Esophagus muscularis mucosa (tissue), 4 donors: Measurements from ENCODE around the gene ALG12. TPM values are rescaled to one million over a fixed set of nuclear protein-coding genes. Genes with fewer than 3 reads are reported as not detected.
A peak's percentile ranks its signal among the peaks of the same experiment; 100 is the strongest.

Experiments used
- DNase-seq: peaks from one replicate; pipeline ENCODE4 v3.0.0-alpha.2; 2017; ENCODE audit errors: extremely low spot score
- H3K27ac ChIP-seq, 4 donors: fragments of 200-600 bp; sonication (generic); replicated peaks in 1 of 4; 1 replicate in 3 of 4; 2 replicates in 1 of 4; pipeline ENCODE4 v1.5.1; 2016 to 2019; ENCODE audit warnings: mild to moderate bottlenecking in 1 of 4
- H3K27me3 ChIP-seq, 4 donors: fragments of 200-600 bp; sonication (generic); one replicate each; pipeline versions ENCODE4 v1.5.1 to v1.6.0; 2016 to 2019
- H3K36me3 ChIP-seq, 4 donors: fragments of 200-600 bp; sonication (generic); one replicate each; pipeline ENCODE4 v1.5.1; 2016 to 2019
- H3K4me1 ChIP-seq, 4 donors: fragments of 200-600 bp; sonication (generic); one replicate each; pipeline ENCODE4 v1.5.1; 2016 to 2019
- H3K4me3 ChIP-seq, 4 donors: fragments of 200-600 bp; sonication (generic); 1 replicate in 2 of 4; 2 replicates in 2 of 4; pipeline ENCODE4 v1.5.1; 2016 to 2019; ENCODE audit warnings: mild to moderate bottlenecking in 4 of 4, moderate library complexity in 1 of 4
- H3K9me3 ChIP-seq, 4 donors: fragments of 200-600 bp; sonication (generic); 1 replicate in 3 of 4; 2 replicates in 1 of 4; pipeline ENCODE4 v1.5.1; 2016 to 2019
- EP300 ChIP-seq: sonication (generic); formaldehyde crosslinking; IDR thresholded peaks from one replicate; pipeline ENCODE4 v1.6.1; 2017; ENCODE audit warnings: antibody characterized with exemption
- POLR2A ChIP-seq: fragments of 450-650 bp; IDR thresholded peaks from one replicate; pipeline ENCODE4 v1.6.1; 2017; ENCODE audit warnings: antibody characterized with exemption, moderate library complexity, mild to moderate bottlenecking, low read depth
- POLR2AphosphoS5 ChIP-seq, 2 donors: sonication (generic); formaldehyde crosslinking; IDR thresholded peaks; one replicate each; pipeline ENCODE4 v1.6.1; 2017; ENCODE audit warnings: antibody characterized with exemption in 2 of 2
- WGBS: methylation state at CpG from one replicate; pipeline ENCODE4 v1.1.5; 2018; 5-methylcytosine and 5-hydroxymethylcytosine counted together
- intact Hi-C: fragments of 100-400 bp; cut with DNase I; formaldehyde crosslinking; loops from one replicate; pipeline ENCODE4 v1.15.1; 2023
- total RNA-seq, 4 donors: library from RNA; depleted of rRNA; stranded (reverse); fragments of >200 nt; gene quantifications; one replicate each; pipeline versions ENCODE4 v1.1.0 to v1.2.1, GENCODE V29; 2016
- TF ChIP-seq, protein P1 (sequence below), 3 experiments: fragments of 200-600 bp in 2 of 3; fragments of 450-650 bp in 1 of 3; sonication (generic) in 2 of 3; IDR thresholded peaks; one replicate each; pipeline ENCODE4 v1.5.1; 2017 to 2019; ENCODE audit warnings: antibody characterized with exemption in 3 of 3, mild to moderate bottlenecking in 2 of 3, moderate library complexity in 1 of 3

ALG12 gene
- total RNA-seq, 4 donors from 2014 or later: 17.7 to 28.0 (median 23.8) TPM

- 15% methylated on average over 18 of the region's 52 CpGs for WGBS
These were observed 18.1 kb upstream of the ALG12 start for GRCh38 chr22:49936018-49936972.

GRCh38 chr22:49935561-49935960 lies 17.3 kb upstream of the ALG12 start:
- peak overlapping the region; percentile 57 to 69 (median 62) for H3K4me3 ChIP-seq
- H3K27ac ChIP-seq: peak overlapping the region; percentile 88 to 98 (median 93)
- intact Hi-C loops: no loop called here
- H3K36me3 ChIP-seq: no peaks in the 10 kb centered on the region
- TF ChIP-seq, protein P1, sequence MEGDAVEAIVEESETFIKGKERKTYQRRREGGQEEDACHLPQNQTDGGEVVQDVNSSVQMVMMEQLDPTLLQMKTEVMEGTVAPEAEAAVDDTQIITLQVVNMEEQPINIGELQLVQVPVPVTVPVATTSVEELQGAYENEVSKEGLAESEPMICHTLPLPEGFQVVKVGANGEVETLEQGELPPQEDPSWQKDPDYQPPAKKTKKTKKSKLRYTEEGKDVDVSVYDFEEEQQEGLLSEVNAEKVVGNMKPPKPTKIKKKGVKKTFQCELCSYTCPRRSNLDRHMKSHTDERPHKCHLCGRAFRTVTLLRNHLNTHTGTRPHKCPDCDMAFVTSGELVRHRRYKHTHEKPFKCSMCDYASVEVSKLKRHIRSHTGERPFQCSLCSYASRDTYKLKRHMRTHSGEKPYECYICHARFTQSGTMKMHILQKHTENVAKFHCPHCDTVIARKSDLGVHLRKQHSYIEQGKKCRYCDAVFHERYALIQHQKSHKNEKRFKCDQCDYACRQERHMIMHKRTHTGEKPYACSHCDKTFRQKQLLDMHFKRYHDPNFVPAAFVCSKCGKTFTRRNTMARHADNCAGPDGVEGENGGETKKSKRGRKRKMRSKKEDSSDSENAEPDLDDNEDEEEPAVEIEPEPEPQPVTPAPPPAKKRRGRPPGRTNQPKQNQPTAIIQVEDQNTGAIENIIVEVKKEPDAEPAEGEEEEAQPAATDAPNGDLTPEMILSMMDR (IDR thresholded peaks at IDR 0.05): no peak
- TF ChIP-seq POLR2AphosphoS5 (IDR thresholded peaks at IDR 0.05) (no peak), EP300 (no peak), POLR2A (no peak)
- no peaks in the 10 kb centered on the region for H3K9me3 ChIP-seq
- no peaks in the 10 kb centered on the region for H3K27me3 ChIP-seq
- peaks cover 65 to 78% (median 69%) of the 10 kb centered on the region in 4 donors for H3K4me1 ChIP-seq
- no peak for DNase-seq
- no CpG with 5 or more reads among the region's 16 CpGs for WGBS

More at GRCh38 chr22:49936018-49936972, 18.1 kb upstream of the ALG12 start:
- peak; percentile 44 for TF ChIP-seq POLR2A
- peak; percentile 80 to 89 for TF ChIP-seq POLR2AphosphoS5 (IDR thresholded peaks at IDR 0.05)
- TF ChIP-seq, protein P1 (IDR thresholded peaks at IDR 0.05): no peak
- no peak for TF ChIP-seq EP300
- peak; percentile 98 for DNase-seq
- H3K4me1 ChIP-seq: peaks cover 58 to 70% (median 63%) of the 10 kb centered on the region in 4 donors
- intact Hi-C loops: no loop called here
- no peaks in the 10 kb centered on the region for H3K27me3 ChIP-seq
- no peaks in the 10 kb centered on the region for H3K9me3 ChIP-seq
- peak overlapping the region; percentile 88 to 98 (median 93) for H3K27ac ChIP-seq
- peak overlapping the region; percentile 57 to 69 (median 62) for H3K4me3 ChIP-seq
- no peaks in the 10 kb centered on the region for H3K36me3 ChIP-seq

- WGBS: no CpG with 5 or more reads among the region's 56 CpGs
- Histone ChIP-seq H3K36me3 (no peaks in the 10 kb centered on the region), H3K27me3 (no peaks in the 10 kb centered on the region), H3K4me1 (peaks cover 70 to 83% (median 74%) of the 10 kb centered on the region in 4 donors), H3K4me3 (peak overlapping the region; percentile 57 to 69 (median 62)), H3K27ac (peak overlapping the region; percentile 88 to 98 (median 93)), H3K9me3 (no peaks in the 10 kb centered on the region)
- intact Hi-C loops: loop anchor here (5.0 kb wide), 3 partner anchors 37 to 247 kb away; no protein-coding TSS in a partner anchor
- DNase-seq: peak; percentile 94
- TF ChIP-seq POLR2AphosphoS5 (IDR thresholded peaks at IDR 0.05): peak in 1 of 2 donors; percentile 19
- TF ChIP-seq, protein P1 (IDR thresholded peaks at IDR 0.05): no peak
These were observed 16.8 kb upstream of the ALG12 start for GRCh38 chr22:49934891-49935557.

GRCh38 chr22:49934160-49934890 lies 16.1 kb upstream of the ALG12 start:
- H3K4me3 ChIP-seq: peak overlapping the region; percentile 57 to 69 (median 62)
- peaks cover 77 to 90% (median 80%) of the 10 kb centered on the region in 4 donors for H3K4me1 ChIP-seq
- peak overlapping the region; percentile 88 to 98 (median 93) for H3K27ac ChIP-seq
- intact Hi-C loops: loop anchor here (5.0 kb wide), 3 partner anchors 38 to 248 kb away; no protein-coding TSS in a partner anchor
- peaks cover 0 to 6% (median 0%) of the 10 kb centered on the region in 4 donors for H3K27me3 ChIP-seq
- TF ChIP-seq, protein P1 (IDR thresholded peaks at IDR 0.05): no peak
- TF ChIP-seq EP300 (no peak), POLR2AphosphoS5 (IDR thresholded peaks at IDR 0.05) (peak; percentile 18 to 27), POLR2A (peak; percentile 39)
- no peaks in the 10 kb centered on the region for H3K9me3 ChIP-seq
- DNase-seq: no peak
- no peaks in the 10 kb centered on the region for H3K36me3 ChIP-seq
- WGBS: no CpG with 5 or more reads among the region's 24 CpGs
